Ovary (tissue), 9 donors: ENCODE measurements around the gene HKDC1. TPM values are rescaled to one million over a fixed set of nuclear protein-coding genes. Genes with fewer than 3 reads are reported as not detected.
"Not testable (repeated sequence)": the region's sequence is repeated elsewhere in the genome, so short reads cannot be mapped to it uniquely, and the experiment has no call there.

ENCODE experiments used
- DNase-seq, 5 donors: peaks; one replicate each; pipeline ENCODE4 v3.0.0-alpha.2; 2019 to 2020
- H3K27ac ChIP-seq, 2 donors: fragments of 200-600 bp; one replicate each; pipeline versions ENCODE4 v1.5.1 to v1.8.0; 2019 to 2022
- H3K27me3 ChIP-seq: fragments of 200-600 bp; one replicate; pipeline ENCODE4 v1.8.0; 2022
- H3K36me3 ChIP-seq: fragments of 200-600 bp; sonication (generic); one replicate; pipeline ENCODE4 v1.5.1; 2019
- H3K4me1 ChIP-seq: one replicate; pipeline ENCODE4 v1.8.1; 2013; ENCODE audit warnings: mild to moderate bottlenecking, moderate library complexity; ENCODE audit not compliant: insufficient read depth
- H3K4me3 ChIP-seq: fragments of 200-600 bp; sonication (generic); one replicate; pipeline ENCODE4 v1.5.1; 2017
- H3K9me3 ChIP-seq, 2 donors: fragments of 200-600 bp in 1 of 2; sonication (generic) in 1 of 2; one replicate each; pipeline versions ENCODE4 v1.5.1 to v1.8.1; 2013 to 2019; ENCODE audit warnings: mild to moderate bottlenecking in 1 of 2, moderate library complexity in 1 of 2
- EP300 ChIP-seq: sonication (generic); formaldehyde crosslinking; IDR thresholded peaks from one replicate; pipeline ENCODE4 v1.6.1; 2017; ENCODE audit warnings: antibody characterized with exemption
- POLR2A ChIP-seq: fragments of 450-650 bp; IDR thresholded peaks from one replicate; pipeline ENCODE4 v1.6.1; 2017; ENCODE audit warnings: antibody characterized with exemption, mild to moderate bottlenecking, moderate library complexity
- WGBS, 3 donors: extraction: QIAGEN DNeasy Blood & Tissue Kit in 1 of 3; methylation state at CpG; one replicate each; pipeline versions ENCODE4 v1.1.5 to v1.1.7; 2013 to 2017; 5-methylcytosine and 5-hydroxymethylcytosine counted together
- intact Hi-C, 4 donors: fragments of 100-400 bp; cut with DNase I; formaldehyde crosslinking; loops; one replicate each; pipeline versions ENCODE4 v1.11.0 to v1.15.1; 2022 to 2023
- polyA plus RNA-seq, 2 donors: library from polyadenylated mRNA; stranded (reverse); fragments of 200-250 nt in 1 of 2; fragments of 350-450 nt in 1 of 2; fragmentation: Illumina TruSeq in 1 of 2; extraction: RNeasy Lipid Tissue Mini Kit (QIAGEN cat#74804) in 1 of 2; gene quantifications; one replicate each; pipeline ENCODE4 v1.2.3, GENCODE V29; 2013 to 2014
- total RNA-seq, 7 donors: library from RNA; depleted of rRNA in 2 of 7; stranded (reverse); fragments of >200 nt in 2 of 7; fragmentation: NEBNext Ultra II Directional in 3 of 7; extraction: Animal tissue kit (Norgen Biotek cat#: 25700) in 3 of 7; gene quantifications; one replicate each; pipeline versions ENCODE4 v1.1.0 to v1.2.4, GENCODE V29; 2016 to 2023
- TF ChIP-seq, protein P1 (sequence below), 3 donors: fragments of 450-650 bp in 2 of 3; fragments of 200-600 bp in 1 of 3; IDR thresholded peaks; one replicate each; pipeline versions ENCODE4 v1.5.1 to v1.8.0; 2016 to 2022; ENCODE audit warnings: antibody characterized with exemption in 3 of 3, mild to moderate bottlenecking in 1 of 3
- donor health status: DM: no; HTN: no; CAD: no; lungs with moderate emphysema.
- donor health status: DM: no; HTN: no; CAD: no.
- donor health status: Bipolar disorder and iron deficiency.
- donor health status: DM: yes; HTN: yes; CAD: no.
- donor health status: DM: no; HTN: no; CAD: no.
- donor health status: DM: yes; HTN: yes; CAD: no.

The HKDC1 gene
- total and polyA plus RNA-seq, 9 donors, result 0.01 to 6.4 (median 0.94) TPM; not detected in 2

DNA sequence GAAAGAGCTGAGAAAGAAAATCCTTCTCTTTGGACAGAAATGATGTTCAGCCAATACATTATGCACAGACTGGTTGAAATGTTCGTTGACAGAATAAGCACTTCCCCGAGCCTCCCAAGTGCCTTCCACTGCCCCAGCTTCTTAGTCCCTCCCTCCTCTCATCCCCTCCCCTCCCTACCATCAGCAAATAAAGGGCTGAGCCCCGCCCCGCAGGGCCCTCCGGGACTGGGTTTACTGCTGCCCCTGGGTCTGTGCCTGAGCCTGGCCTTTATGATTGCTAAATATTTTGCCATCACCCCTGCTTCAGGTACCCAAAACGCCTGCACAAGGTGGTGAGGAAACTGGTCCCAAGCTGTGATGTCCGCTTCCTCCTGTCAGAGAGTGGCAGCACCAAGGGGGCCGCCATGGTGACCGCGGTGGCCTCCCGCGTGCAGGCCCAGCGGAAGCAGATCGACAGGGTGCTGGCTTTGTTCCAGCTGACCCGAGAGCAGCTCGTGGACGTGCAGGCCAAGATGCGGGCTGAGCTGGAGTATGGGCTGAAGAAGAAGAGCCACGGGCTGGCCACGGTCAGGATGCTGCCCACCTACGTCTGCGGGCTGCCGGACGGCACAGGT is 28.1 kb downstream of the HKDC1 start:
- H3K4me3 ChIP-seq, result no peak overlapping the region
- H3K36me3 ChIP-seq, result no peaks in the 10 kb centered on the region
- H3K27me3 ChIP-seq, result no peaks in the 10 kb centered on the region
- TF ChIP-seq EP300 (no peak), POLR2A (no peak)
- TF ChIP-seq, protein P1, sequence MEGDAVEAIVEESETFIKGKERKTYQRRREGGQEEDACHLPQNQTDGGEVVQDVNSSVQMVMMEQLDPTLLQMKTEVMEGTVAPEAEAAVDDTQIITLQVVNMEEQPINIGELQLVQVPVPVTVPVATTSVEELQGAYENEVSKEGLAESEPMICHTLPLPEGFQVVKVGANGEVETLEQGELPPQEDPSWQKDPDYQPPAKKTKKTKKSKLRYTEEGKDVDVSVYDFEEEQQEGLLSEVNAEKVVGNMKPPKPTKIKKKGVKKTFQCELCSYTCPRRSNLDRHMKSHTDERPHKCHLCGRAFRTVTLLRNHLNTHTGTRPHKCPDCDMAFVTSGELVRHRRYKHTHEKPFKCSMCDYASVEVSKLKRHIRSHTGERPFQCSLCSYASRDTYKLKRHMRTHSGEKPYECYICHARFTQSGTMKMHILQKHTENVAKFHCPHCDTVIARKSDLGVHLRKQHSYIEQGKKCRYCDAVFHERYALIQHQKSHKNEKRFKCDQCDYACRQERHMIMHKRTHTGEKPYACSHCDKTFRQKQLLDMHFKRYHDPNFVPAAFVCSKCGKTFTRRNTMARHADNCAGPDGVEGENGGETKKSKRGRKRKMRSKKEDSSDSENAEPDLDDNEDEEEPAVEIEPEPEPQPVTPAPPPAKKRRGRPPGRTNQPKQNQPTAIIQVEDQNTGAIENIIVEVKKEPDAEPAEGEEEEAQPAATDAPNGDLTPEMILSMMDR (IDR thresholded peaks at IDR 0.05), result no peak
- WGBS, 3 donors, result 85 to 87% (median 86%) methylated on average over 24 of the region's 24 CpGs
- intact Hi-C loops, result no loop called here
- no peaks in the 10 kb centered on the region for H3K4me1 ChIP-seq
- no peak for DNase-seq
- H3K9me3 ChIP-seq, result no peaks in the 10 kb centered on the region
- H3K27ac ChIP-seq, result no peak overlapping the region

DNA sequence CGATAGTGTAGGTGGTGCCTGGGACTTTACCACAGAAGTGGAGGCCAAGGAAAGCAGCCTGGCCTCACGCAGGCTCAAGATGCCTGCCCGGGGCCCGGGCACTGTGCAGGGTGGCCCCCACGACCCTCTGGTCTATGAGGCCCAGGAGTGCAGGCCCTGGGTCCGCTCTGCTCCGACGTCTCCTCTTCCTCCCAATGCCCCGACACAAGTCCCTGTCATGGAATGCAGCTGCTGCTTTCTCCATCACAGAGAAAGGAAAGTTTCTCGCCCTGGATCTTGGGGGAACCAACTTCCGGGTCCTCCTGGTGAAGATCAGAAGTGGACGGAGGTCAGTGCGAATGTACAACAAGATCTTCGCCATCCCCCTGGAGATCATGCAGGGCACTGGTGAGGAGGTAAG is 29.9 kb downstream of the HKDC1 start:
- Histone ChIP-seq H3K9me3 (no peaks in the 10 kb centered on the region), H3K36me3 (no peaks in the 10 kb centered on the region), H3K27me3 (no peaks in the 10 kb centered on the region), H3K4me3 (no peak overlapping the region), H3K4me1 (no peaks in the 10 kb centered on the region), H3K27ac (no peak overlapping the region)
- WGBS, 3 donors, result 92 to 98% (median 94%) methylated on average over 14 of the region's 14 CpGs
- intact Hi-C loops, result no loop called here
- DNase-seq, result no peak
- TF ChIP-seq EP300, result no peak
- TF ChIP-seq POLR2A, result no peak
- TF ChIP-seq, protein P1 (IDR thresholded peaks at IDR 0.05), result no peak

DNA sequence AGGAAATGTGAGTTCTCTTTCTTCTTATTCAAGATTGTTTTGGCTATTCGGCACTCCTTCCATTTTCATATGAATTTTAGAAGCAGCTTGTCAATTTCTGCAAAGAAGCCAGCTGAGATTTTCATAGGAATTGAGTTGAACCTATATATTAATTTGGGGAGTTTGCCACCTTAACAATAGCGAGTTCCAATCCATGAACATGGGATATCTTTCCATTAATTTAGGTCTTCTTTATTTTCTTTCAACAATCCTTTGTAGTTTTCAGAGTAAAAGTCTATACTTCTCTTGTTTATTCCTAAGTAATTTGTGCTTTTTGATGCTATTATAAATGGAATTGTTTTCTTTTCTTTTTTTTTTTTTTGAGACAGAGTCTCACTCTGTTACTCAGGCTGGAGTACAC is 31.3 kb downstream of the HKDC1 start:
- intact Hi-C loops, H3K27ac ChIP-seq, H3K4me3 ChIP-seq, H3K36me3 ChIP-seq, DNase-seq, H3K9me3 ChIP-seq, H3K27me3 ChIP-seq, H3K4me1 ChIP-seq: not testable (repeated sequence)
- WGBS, 3 donors, result 93 to 100% (median 96%) methylated on average over 2 of the region's 2 CpGs

DNA sequence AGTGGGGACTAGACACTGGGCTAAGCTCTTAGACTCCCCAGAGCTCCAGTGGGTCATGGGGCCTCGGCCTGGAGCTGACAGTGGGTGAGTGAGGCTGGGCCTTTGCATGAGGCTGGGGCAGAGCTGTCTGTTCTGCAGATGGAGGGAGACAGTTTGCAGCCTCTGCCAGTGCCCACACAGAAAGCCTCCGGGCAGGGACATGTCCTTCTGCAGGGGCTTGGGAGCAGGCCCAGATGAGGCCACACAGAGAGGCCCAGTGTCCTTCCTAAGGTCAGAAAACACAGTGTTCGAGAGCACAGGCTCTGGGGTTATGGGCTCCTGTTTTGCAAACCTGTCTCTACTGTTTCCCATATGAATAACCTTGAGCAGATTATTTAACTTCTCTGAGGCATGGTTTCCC is 33.0 kb downstream of the HKDC1 start:
- H3K27ac ChIP-seq, result no peak overlapping the region
- H3K36me3 ChIP-seq, result no peaks in the 10 kb centered on the region
- WGBS, 3 donors, result 56 to 85% (median 70%) methylated on average over 3 of the region's 3 CpGs
- intact Hi-C loops, result no loop called here
- no peak for DNase-seq
- no peak overlapping the region for H3K4me3 ChIP-seq
- no peaks in the 10 kb centered on the region for H3K9me3 ChIP-seq
- no peak for TF ChIP-seq EP300
- TF ChIP-seq POLR2A, result no peak
- TF ChIP-seq, protein P1 (IDR thresholded peaks at IDR 0.05), result no peak
- H3K27me3 ChIP-seq, result no peaks in the 10 kb centered on the region
- H3K4me1 ChIP-seq, result no peaks in the 10 kb centered on the region

DNA sequence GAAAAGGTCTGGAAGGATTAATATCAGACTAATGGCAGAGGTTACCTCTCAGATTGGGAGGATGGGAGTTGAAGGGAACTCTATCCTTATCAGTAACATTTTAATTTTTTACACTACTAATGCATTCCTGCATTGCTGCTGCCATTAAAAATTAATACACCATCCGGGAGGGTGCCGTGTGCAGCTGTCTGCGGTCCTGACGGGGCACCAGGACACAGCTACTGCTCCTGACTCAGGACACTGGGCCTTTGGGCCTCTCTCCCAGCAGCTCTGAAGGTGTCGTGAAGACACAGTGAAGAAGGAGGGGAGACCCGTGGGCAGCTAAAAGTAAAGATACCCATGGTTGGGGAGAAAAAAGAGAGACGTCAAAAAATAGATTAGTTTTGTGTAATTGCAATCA is 34.7 kb downstream of the HKDC1 start:
- intact Hi-C loops, result no loop called here
- no peak overlapping the region for H3K4me3 ChIP-seq
- no peaks in the 10 kb centered on the region for H3K36me3 ChIP-seq
- H3K4me1 ChIP-seq, result no peaks in the 10 kb centered on the region
- H3K27ac ChIP-seq, result no peak overlapping the region
- TF ChIP-seq EP300 (no peak), POLR2A (no peak)
- TF ChIP-seq, protein P1 (IDR thresholded peaks at IDR 0.05), result no peak
- no peaks in the 10 kb centered on the region for H3K27me3 ChIP-seq
- 64 to 74% (median 72%) methylated on average over 7 of the region's 7 CpGs for WGBS, 3 donors
- DNase-seq, result no peak
- no peaks in the 10 kb centered on the region for H3K9me3 ChIP-seq
